GM19463 (cell line): ENCODE measurements around the gene ANK3.
"Not testable (repeated sequence)": the region's sequence is repeated elsewhere in the genome, so short reads cannot be mapped to it uniquely, and the experiment has no call there.

Experiments used
- ATAC-seq: cut with Tn5 transposase; IDR thresholded peaks from one replicate; pipeline ENCODE4 v1.9.1; 2021; ENCODE audit warnings: mild to moderate bottlenecking, moderate library complexity; ENCODE audit not compliant: unreplicated experiment

ANK3 gene

GRCh38 chr10:60043561-60044241 lies 346.0 kb downstream of the ANK3 start:
- peak; percentile 9 for ATAC-seq

- ATAC-seq: peak; percentile 40
Measured at GRCh38 chr10:60042914-60043313, 346.8 kb downstream of the ANK3 start.

GRCh38 chr10:60042262-60042661 lies 347.4 kb downstream of the ANK3 start:
- no peak for ATAC-seq

GRCh38 chr10:60041489-60042133 lies 348.1 kb downstream of the ANK3 start:
- ATAC-seq: peak; percentile 46

GRCh38 chr10:60040014-60040662 lies 349.5 kb downstream of the ANK3 start:
- ATAC-seq: no peak

GRCh38 chr10:60035984-60036383 lies 353.7 kb downstream of the ANK3 start:
- ATAC-seq: peak; percentile 43

- not testable (repeated sequence) for ATAC-seq
Measured at GRCh38 chr10:60035375-60035774, 354.3 kb downstream of the ANK3 start.

GRCh38 chr10:60032723-60033122 lies 357.0 kb downstream of the ANK3 start:
- ATAC-seq: peak; percentile 30

- peak; percentile 67 for ATAC-seq
Measured at GRCh38 chr10:60031664-60032063, 358.0 kb downstream of the ANK3 start.

- ATAC-seq: no peak
Measured at GRCh38 chr10:60031183-60031582, 358.5 kb downstream of the ANK3 start.

GRCh38 chr10:60029475-60029874 lies 360.2 kb downstream of the ANK3 start:
- no peak for ATAC-seq

- ATAC-seq: no peak
Measured at GRCh38 chr10:60028081-60028480, 361.6 kb downstream of the ANK3 start.

- no peak for ATAC-seq
Measured at GRCh38 chr10:60025279-60025678, 364.4 kb downstream of the ANK3 start.

- ATAC-seq: no peak
Measured at GRCh38 chr10:60024506-60024905, 365.2 kb downstream of the ANK3 start.

- ATAC-seq: no peak
Measured at GRCh38 chr10:60023155-60023877, 366.4 kb downstream of the ANK3 start.

GRCh38 chr10:60021361-60021760 lies 368.3 kb downstream of the ANK3 start:
- ATAC-seq: no peak

- no peak for ATAC-seq
Measured at GRCh38 chr10:60016794-60017193, 372.9 kb downstream of the ANK3 start.

- ATAC-seq: no peak
Measured at GRCh38 chr10:60009710-60010383, 379.8 kb downstream of the ANK3 start.

GRCh38 chr10:60009276-60009675 lies 380.4 kb downstream of the ANK3 start:
- no peak for ATAC-seq

GRCh38 chr10:60008816-60009215 lies 380.9 kb downstream of the ANK3 start:
- no peak for ATAC-seq

- ATAC-seq: no peak
Measured at GRCh38 chr10:60006062-60006461, 383.6 kb downstream of the ANK3 start.
